ENCODE measurements around the gene MFSD8.
"Not testable (repeated sequence)": the region's sequence is repeated elsewhere in the genome, so short reads cannot be mapped to it uniquely, and the experiment has no call there.

The MFSD8 gene

GRCh38 chr4:127965062-127965802, at the start of gene MFSD8, which contains the start of gene ABHD18:
TSS of gene MFSD8 (minus strand) at chr4:127965173. CDS start at chr4:127965133, 40 bp downstream.
TSS of gene ABHD18 (plus strand) at chr4:127965406. CDS start at chr4:127982956, 17,550 bp downstream.
- peak; percentile 84 for DNase-seq

- no peak for DNase-seq
Observed at GRCh38 chr4:128009428-128009827, 44.5 kb upstream of the MFSD8 start.

- DNase-seq = no peak
Observed at GRCh38 chr4:128006592-128006991, 41.6 kb upstream of the MFSD8 start.

GRCh38 chr4:127997534-127998388, 32.8 kb upstream of the MFSD8 start:
- DNase-seq = no peak

GRCh38 chr4:127996521-127996920, 31.5 kb upstream of the MFSD8 start:
- not testable (repeated sequence) for DNase-seq

- no peak for DNase-seq
Observed at GRCh38 chr4:127995776-127996175, 30.8 kb upstream of the MFSD8 start.

- DNase-seq = no peak
Observed at GRCh38 chr4:127993151-127993550, 28.2 kb upstream of the MFSD8 start.

- no peak for DNase-seq
Observed at GRCh38 chr4:127988638-127989037, 23.7 kb upstream of the MFSD8 start.

- no peak for DNase-seq
Observed at GRCh38 chr4:127985989-127986388, 21.0 kb upstream of the MFSD8 start.

GRCh38 chr4:127982445-127982844, 17.5 kb upstream of the MFSD8 start:
- DNase-seq = no peak

- DNase-seq = no peak
Observed at GRCh38 chr4:127978930-127979329, 14.0 kb upstream of the MFSD8 start.

GRCh38 chr4:127975121-127975770, 10.3 kb upstream of the MFSD8 start:
- DNase-seq = peak; percentile 25

- DNase-seq = not testable (repeated sequence)
Observed at GRCh38 chr4:127970925-127971324, 6.0 kb upstream of the MFSD8 start.

GRCh38 chr4:127968586-127968985, 3.6 kb upstream of the MFSD8 start:
- peak; percentile 5 for DNase-seq

GRCh38 chr4:127967141-127967775, 2.3 kb upstream of the MFSD8 start:
- DNase-seq = peak; percentile 11

GRCh38 chr4:127965803-127966175, 816 bp upstream of the MFSD8 start:
- DNase-seq = peak; percentile 34

- DNase-seq = not testable (repeated sequence)
Observed at GRCh38 chr4:127964426-127965061, 429 bp downstream of the MFSD8 start.

GRCh38 chr4:127963633-127964398, 1.2 kb downstream of the MFSD8 start:
- not testable (repeated sequence) for DNase-seq

- no peak for DNase-seq
Observed at GRCh38 chr4:127959794-127960193, 5.2 kb downstream of the MFSD8 start.

- DNase-seq = no peak
Observed at GRCh38 chr4:127957105-127957504, 7.9 kb downstream of the MFSD8 start.

- DNase-seq = no peak
Observed at GRCh38 chr4:127936974-127937373, 28.0 kb downstream of the MFSD8 start.

GRCh38 chr4:127931836-127932235, 33.1 kb downstream of the MFSD8 start:
- not testable (repeated sequence) for DNase-seq

Measured in NCI-H2029 treated with DMSO at 0.1 percent for 48 hours (cell line).